NCI-H2107 (cell line): ENCODE results near the gene CLC.
"Not testable (repeated sequence)": the region's sequence is repeated elsewhere in the genome, so short reads cannot be mapped to it uniquely, and the experiment has no call there.

Source experiments
- DNase-seq: peaks from one replicate; lab custom pipeline; 2025; lab: John Stamatoyannopoulos, UW

CLC gene

GRCh38 chr19:39737891-39738290 is at the start of gene CLC:
CLC (minus strand) TSS chr19:39738029; CDS start chr19:39737952, 77 bp downstream.
- no peak for DNase-seq

GRCh38 chr19:39780894-39781293 is 43.1 kb upstream of the CLC start:
- no peak for DNase-seq

- DNase-seq, result no peak
Observed at GRCh38 chr19:39778763-39779162, 40.9 kb upstream of the CLC start, which contains the start of gene LEUTX. LEUTX (plus strand) TSS chr19:39778854; CDS start chr19:39778921, 67 bp downstream.

GRCh38 chr19:39768786-39769185 is 31.0 kb upstream of the CLC start:
- no peak for DNase-seq

GRCh38 chr19:39768334-39768733 is 30.5 kb upstream of the CLC start:
- DNase-seq, result no peak

GRCh38 chr19:39765091-39766076 is 27.6 kb upstream of the CLC start:
- DNase-seq, result no peak

- DNase-seq, result not testable (repeated sequence)
Observed at GRCh38 chr19:39761851-39762250, 24.0 kb upstream of the CLC start.

GRCh38 chr19:39759457-39760184 is 21.8 kb upstream of the CLC start:
- no peak for DNase-seq

GRCh38 chr19:39754971-39755370 is 17.1 kb upstream of the CLC start:
- no peak for DNase-seq

GRCh38 chr19:39754544-39754943 is 16.7 kb upstream of the CLC start:
- no peak for DNase-seq

- DNase-seq, result no peak
Observed at GRCh38 chr19:39752795-39753194, 15.0 kb upstream of the CLC start.

GRCh38 chr19:39752390-39752789 is 14.6 kb upstream of the CLC start:
- DNase-seq, result no peak

- DNase-seq, result no peak
Observed at GRCh38 chr19:39749981-39750380, 12.2 kb upstream of the CLC start.

GRCh38 chr19:39746836-39747529 is 9.2 kb upstream of the CLC start:
- no peak for DNase-seq

GRCh38 chr19:39745643-39746042 is 7.8 kb upstream of the CLC start:
- no peak for DNase-seq

GRCh38 chr19:39740395-39740794 is 2.6 kb upstream of the CLC start:
- DNase-seq, result no peak

GRCh38 chr19:39738814-39739213 is 985 bp upstream of the CLC start:
- no peak for DNase-seq

- no peak for DNase-seq
Observed at GRCh38 chr19:39737351-39737750, 478 bp downstream of the CLC start.

- no peak for DNase-seq
Observed at GRCh38 chr19:39736088-39736487, 1.7 kb downstream of the CLC start.

- DNase-seq, result no peak
Observed at GRCh38 chr19:39735688-39736087, 2.1 kb downstream of the CLC start.

- DNase-seq, result no peak
Observed at GRCh38 chr19:39733841-39734240, 4.0 kb downstream of the CLC start.

- DNase-seq, result no peak
Observed at GRCh38 chr19:39731685-39732084, 6.1 kb downstream of the CLC start.
